ENCODE measurements around the gene BNIP3.
"Not testable (repeated sequence)": the region's sequence is repeated elsewhere in the genome, so short reads cannot be mapped to it uniquely, and the experiment has no call there.

The BNIP3 gene

GRCh38 chr10:132003282-132003924 lies 21.7 kb upstream of the BNIP3 start:
- in situ Hi-C loops (cut with MboI; ENCODE audit: low sequenced_read_pairs), result no loop called here

DNA sequence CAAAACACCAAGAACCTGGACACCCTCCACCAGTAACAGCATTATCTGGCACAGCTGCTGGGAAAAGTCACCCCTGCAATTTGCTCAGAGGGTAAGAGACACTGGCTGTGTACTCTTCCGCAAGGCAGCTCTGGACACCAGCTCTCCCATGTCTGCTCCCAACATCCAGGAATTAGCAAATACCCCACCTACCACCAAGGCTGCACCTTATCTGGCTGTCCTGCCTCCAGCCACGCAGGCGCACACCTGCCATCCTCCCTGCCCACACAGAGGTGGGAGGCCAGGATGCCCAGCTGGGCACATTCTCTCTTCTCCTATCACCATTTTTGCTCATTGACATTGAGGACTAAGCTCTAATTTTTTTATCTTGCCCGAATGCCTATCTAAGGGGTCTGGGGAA lies 20.3 kb upstream of the BNIP3 start:
- in situ Hi-C loops (cut with MboI; ENCODE audit: low sequenced_read_pairs), result no loop called here

DNA sequence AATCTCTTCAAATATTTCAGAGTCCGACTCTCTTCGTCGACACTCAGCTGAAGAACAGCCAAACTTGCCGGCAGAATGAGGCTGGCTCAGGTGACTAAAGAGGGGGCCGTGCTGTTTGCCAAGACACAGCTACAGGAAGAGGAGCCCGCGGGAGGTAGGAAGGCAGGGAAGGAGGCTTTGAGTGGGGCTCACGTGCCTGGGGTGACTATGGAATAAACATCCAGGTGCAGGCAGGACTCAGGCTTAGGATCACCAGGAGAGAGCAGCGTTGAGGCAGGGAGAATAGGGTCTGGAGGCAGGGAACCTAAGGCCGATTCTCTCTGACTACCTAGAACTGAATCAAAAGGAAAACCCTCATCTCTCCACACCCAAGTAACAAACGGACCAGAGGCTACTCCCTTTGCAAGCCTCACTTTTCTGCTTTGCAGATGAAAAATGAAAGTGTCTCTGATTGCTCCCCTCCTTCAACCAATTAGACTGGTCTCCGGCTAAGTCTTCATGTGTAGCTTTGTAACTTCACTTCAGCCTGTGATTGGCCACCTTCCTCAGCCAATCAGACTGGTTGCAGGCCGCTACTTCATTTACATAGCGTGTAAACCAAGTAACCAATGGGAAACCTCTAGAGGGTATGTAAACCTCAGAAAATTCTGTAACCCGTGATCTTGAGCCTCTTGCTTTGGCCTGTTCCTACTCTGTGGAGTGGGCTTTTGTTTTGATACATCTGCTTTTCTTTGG lies 19.7 kb upstream of the BNIP3 start:
- in situ Hi-C loops (cut with MboI; ENCODE audit: low sequenced_read_pairs), result no loop called here

- in situ Hi-C loops (cut with MboI; ENCODE audit: low sequenced_read_pairs), result no loop called here
Observed at GRCh38 chr10:131998845-131999681, 17.3 kb upstream of the BNIP3 start.

- in situ Hi-C loops (cut with MboI; ENCODE audit: low sequenced_read_pairs), result no loop called here
Observed at GRCh38 chr10:131998050-131998844, 16.5 kb upstream of the BNIP3 start.

DNA sequence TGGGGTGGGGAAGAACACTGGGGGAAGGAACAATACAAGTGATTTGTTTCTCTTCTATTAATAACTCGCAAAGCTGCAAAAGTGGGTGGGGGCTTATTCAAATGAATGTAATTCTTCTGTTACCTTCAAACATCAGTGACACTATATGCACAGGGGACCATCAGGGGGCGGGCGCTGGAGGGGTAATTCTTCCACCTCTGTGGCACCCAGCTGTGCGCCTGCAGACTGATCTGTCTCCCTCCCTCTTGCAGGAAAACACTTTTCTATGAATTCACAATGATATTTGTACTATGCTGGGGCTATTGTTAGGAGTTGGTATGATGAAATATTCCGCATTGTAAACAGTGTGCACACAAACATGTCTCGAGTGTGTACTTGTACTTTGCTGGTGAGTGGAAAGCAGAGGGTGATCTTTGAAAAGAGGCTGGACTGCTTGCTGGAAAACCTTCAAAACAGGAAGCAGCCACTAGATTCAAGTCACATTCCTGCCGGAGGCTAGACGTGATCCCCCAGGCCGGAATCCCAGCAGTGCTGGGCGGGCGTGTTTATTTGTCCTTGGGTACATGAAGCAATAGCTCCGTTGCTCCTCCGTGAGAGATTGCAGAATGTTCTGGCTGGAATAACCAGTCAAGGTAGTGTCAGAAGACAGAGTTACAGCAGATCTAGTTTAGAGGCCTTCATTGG lies 15.8 kb upstream of the BNIP3 start:
- in situ Hi-C loops (cut with MboI; ENCODE audit: low sequenced_read_pairs), result no loop called here

- in situ Hi-C loops (cut with MboI; ENCODE audit: low sequenced_read_pairs), result no loop called here
Observed at GRCh38 chr10:131996466-131997365, 15.0 kb upstream of the BNIP3 start.

GRCh38 chr10:131994435-131994834 lies 12.7 kb upstream of the BNIP3 start:
- in situ Hi-C loops (cut with MboI; ENCODE audit: low sequenced_read_pairs), result no loop called here

GRCh38 chr10:131993275-131993674 lies 11.6 kb upstream of the BNIP3 start:
- in situ Hi-C loops (cut with MboI; ENCODE audit: low sequenced_read_pairs), result no loop called here

DNA sequence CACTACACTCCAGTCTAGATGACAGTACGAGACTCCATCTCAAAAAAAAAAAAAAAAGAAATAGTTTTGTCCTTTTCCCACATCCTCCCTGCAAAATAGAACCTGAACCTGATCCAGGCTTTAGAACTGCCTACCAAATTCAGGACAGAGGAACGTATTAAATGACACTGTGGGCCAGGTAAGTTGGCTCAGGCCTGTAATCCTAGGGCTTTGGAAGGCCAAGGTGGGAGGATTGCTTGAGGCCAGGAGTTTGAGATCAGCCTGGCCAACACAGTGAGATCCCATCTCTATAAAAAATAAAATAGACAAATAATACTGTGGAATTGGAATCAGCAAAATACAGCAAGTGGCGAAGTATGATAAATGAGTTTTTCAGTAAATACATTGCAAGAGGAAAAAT lies 10.0 kb upstream of the BNIP3 start:
- in situ Hi-C loops (cut with MboI; ENCODE audit: low sequenced_read_pairs), result no loop called here

- in situ Hi-C loops (cut with MboI; ENCODE audit: low sequenced_read_pairs), result not testable (repeated sequence)
Observed at GRCh38 chr10:131987786-131988185, 6.1 kb upstream of the BNIP3 start.

DNA sequence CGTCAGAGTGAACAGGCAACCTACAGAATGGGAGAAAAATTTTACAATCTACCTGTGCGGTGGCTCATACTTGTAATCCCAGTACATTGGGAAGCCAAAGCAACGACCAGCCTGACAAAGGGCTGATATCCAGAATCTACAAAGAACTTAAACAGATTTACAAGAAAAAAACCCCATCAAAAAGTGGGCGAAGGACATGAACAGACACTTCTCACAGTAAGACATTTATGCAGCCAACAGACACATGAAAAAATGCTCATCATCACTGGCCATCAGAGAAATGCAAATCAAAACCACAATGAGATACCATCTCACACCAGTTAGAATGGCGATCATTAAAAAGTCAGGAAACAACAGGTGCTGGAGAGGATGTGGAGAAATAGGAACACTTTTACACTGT lies 5.6 kb upstream of the BNIP3 start:
- in situ Hi-C loops (cut with MboI; ENCODE audit: low sequenced_read_pairs), result not testable (repeated sequence)

DNA sequence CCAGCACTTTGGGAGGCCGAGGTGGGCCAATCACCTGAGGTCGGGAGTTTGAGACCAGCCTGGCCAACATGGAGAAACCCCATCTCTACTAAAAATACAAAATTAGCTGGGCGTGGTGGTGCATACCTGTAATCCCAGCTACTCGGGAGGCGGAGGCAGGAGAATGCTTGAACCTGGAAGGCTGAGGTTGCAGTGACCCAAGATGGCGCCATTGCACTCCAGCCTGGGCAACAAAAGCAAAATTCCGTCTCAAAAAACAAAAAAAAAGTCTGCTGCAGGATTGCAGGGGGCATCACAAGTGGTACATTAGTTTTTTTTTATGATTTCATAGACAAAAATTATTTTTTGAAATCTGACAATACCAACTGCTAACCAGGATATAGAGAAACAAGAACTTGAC lies 5.1 kb upstream of the BNIP3 start:
- in situ Hi-C loops (cut with MboI; ENCODE audit: low sequenced_read_pairs), result not testable (repeated sequence)

GRCh38 chr10:131983780-131984179 lies 2.1 kb upstream of the BNIP3 start:
- in situ Hi-C loops (cut with MboI; ENCODE audit: low sequenced_read_pairs), result no loop called here

GRCh38 chr10:131982796-131983195 lies 1.1 kb upstream of the BNIP3 start:
- in situ Hi-C loops (cut with MboI; ENCODE audit: low sequenced_read_pairs), result no loop called here

DNA sequence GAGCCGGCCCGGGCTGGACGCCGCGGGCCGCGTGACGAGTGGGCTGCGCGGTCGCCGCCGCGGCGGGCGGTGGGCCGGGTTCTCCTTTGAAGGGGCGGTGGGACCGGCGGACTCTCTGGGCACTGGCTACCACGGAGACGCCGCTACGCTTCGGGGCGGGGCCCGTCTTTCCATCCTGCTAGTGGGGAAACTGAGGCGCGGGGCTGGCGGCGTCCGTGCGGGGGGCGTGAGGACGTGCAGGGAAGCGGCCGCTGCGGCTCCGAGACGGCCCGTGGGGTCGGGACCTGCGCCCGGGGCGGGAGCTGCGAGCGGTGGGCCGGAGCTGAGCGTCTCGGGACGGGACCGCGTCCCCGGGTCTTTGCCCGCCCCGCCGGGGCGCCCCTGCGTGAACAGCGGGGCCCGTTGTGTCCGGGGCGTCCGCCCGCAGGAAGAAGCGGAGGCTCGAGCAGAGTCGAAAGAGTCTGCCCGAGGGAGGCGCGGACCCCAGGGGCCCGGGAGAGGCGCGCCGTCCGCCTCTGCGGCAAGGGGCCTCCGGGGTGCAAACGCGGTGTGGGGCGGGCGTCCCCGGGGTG lies 548 bp upstream of the BNIP3 start:
- in situ Hi-C loops (cut with MboI; ENCODE audit: low sequenced_read_pairs), result no loop called here

GRCh38 chr10:131980761-131981428 lies 828 bp downstream of the BNIP3 start:
- in situ Hi-C loops (cut with MboI; ENCODE audit: low sequenced_read_pairs), result no loop called here

DNA sequence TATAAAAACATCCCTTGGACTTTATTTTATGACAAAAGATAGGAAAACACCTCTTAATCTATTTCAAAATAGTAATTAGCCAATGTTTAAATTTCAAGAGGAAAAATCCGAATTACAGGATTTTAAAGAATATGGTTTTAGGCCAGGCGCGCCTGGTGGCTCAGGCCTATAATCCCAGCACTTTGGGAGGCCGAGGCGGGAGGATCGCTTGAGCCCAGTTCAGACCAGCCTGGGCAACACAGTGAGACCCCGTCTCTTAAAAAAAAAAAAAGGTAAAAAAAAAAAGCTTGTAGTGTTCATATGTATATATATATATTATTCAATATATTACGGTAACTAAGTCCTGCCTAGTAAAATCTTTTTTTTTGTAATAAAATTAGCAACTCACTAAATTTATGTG lies 1.4 kb downstream of the BNIP3 start:
- in situ Hi-C loops (cut with MboI; ENCODE audit: low sequenced_read_pairs), result no loop called here
